NCI-H2227 (cell line): Measurements from ENCODE around the gene RAG2.

ENCODE experiments used
- DNase-seq: peaks from one replicate; lab custom pipeline; 2025; ENCODE audit not compliant: unreplicated experiment; lab: John Stamatoyannopoulos, UW

RAG2 gene

DNA sequence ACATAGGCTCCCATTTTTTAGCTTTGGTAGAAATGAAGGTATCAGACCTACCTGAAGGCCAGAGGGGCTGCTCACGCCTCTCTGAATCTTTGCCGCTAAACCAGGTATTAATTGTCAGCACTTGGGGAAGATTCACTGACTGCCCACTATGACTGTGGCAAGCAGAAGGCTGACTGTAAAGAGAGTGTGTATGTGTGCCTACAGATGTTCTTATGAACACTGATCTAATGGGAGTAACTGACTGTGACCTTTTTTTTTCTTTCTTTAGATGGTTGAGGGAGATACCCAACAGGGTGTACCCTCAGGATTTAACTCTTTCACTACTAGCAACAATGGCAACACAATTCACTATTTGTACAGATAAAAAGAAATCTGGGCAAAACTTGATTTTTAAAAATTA, at the start of gene RAG2:
Gene RAG2, minus strand, starts transcription at position 186 of the 400 bp plus-strand sequence. CDS start 4,068 bp downstream, outside the sequence.
- DNase-seq, result no peak

DNA sequence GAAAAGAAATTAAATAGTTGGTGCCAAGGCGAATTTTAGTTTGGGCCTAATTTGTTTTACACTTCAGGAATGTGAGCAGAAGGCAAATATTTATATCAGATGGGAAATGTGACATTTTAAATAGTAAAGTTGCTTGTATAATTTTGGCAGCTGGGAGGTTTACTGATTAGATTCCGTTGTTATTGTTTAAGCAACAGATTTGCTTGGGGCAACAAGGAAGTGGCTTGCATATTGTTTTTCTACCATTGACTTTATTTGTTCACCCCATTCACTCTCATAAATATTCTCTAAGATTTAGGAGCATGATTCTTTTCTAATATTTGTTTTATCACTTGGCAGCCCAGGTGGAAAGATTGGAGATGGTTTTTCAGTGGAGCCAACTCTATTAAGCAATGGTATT, 40.5 kb upstream of the RAG2 start:
- no peak for DNase-seq

DNA sequence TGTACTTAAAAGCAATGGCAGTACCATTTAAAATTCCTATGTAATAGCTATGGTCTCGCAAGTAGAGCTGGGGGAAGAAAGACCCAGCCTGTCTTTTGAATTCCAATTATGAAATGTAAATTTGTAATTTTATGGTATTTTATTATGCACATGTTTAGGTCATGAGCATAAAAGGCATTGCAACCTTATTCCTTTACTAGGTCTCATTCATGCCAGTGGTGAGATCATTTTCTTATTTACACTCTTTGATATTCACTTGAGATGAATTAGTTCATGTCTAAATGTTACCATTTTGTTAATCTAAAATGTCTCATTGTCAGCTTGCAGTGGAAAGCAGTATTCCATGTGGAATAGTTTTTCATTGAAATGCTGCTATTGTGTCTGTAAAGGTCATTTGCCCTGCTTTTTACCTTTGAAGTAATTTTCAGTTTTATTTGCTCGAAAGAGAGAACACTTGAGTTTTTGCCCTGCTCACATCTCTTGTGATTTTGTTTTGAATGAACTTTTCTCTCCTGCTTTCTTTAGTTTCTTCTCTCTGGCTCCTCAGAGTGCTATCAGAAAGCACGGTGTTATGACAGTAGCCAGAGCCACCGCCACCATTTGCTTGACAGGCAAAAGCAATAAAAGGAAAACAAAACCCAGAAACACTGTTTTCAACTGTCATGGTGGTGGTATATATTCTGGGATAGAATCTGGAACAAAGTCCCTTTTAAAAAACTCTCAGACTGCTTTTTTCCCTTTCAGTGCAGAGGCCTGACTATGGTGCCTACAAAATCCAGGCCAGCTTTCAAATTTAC, 37.2 kb upstream of the RAG2 start:
- DNase-seq, result no peak

DNA sequence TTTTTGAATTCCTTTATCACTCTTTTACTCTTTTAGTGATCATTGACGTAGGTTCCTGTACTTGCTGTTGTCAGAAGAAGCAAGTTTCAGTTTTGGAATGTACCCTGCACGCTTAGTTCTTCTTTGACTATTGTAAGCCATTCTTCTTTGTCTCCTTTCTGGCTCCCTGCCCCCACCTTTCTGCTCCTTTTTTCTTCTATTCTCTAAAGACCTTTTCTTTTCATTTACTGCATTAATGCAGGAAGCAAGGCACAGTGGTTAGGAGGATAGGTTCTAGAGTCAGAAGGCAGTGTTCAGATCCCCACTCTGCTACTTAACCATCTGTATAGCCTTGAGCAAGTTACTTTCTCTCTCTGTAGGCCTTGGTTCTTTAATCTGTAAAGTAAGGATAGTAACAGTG, 33.7 kb upstream of the RAG2 start:
- no peak for DNase-seq

DNA sequence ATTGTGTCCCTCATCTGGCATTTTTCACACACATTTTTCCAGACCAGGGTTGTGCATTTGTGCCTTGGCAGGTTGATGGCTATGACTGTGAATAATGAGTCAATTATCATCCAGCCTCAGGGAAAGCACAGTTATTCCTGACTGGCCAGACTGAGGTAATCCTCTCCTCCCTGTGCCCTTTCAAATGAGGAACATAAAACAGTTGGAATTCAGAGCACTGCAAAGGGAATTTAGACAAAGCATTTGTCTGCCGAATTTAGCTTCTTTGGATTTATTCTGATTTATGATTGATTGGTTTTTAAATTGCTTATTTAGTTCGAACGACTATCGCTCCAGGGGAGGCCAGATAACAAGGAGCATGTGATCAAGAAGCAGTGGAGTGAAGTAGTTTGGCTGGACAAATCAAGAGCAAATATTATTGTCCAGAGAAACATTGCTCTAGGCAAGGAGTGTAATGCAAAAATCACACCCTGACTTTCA, 30.8 kb upstream of the RAG2 start:
- DNase-seq, result no peak

DNA sequence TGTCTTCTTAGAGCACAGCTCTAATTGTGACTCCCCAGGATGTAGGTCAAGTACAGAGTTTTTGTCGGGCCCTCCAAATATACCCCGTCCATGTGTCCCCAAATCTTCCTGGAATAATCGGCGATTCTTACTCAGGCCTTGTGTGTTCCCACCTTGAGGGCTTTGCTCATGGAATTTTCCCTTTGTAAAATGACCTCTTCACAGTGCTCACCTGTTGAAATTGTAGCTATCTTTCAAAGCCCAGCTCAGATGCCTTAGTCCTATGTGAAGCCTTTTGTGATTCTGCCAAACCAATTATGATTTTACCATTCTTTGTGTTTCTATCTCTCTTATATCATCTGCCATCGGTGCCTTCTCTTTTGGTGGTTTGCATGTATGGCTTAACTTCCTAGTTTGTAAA, 30.1 kb upstream of the RAG2 start:
- DNase-seq, result no peak

DNA sequence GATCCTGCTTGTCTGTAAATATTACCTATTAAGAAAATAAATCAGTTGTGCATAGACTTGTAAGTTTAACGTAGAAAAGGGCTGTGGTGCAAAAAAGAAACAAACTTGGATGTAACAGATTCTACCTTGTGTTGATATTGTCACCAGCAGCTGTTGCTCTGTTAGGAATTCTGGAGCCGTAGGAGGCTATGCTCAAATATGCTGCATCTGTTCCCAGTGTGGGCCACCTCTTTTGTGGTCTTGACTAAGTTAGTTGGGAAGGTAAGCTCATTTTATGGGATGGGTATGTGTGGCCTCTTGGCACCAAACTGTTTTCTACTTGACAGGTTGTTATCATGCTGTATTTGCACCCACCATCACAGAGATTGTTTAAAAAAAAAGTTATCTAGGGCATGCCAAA, 29.4 kb upstream of the RAG2 start:
- DNase-seq, result no peak

DNA sequence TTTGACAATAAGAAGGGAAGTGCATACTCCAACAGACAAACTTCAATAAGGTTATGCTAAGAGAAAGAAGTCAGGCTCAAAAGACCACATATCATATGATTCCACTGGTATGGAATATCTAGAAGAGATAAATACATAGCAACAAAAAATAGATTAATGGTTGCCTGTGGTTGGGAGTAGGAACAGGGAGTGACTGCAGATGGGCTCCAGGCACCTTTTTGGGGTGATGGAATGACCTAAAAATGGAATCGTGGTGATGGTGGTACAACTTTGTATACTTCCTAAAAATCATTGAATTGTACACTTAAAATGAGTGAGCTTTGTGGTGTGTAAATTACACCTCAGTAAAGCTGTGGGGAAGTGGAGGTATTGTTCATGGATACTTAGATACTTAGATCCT, 29.0 kb upstream of the RAG2 start:
- DNase-seq, result no peak

DNA sequence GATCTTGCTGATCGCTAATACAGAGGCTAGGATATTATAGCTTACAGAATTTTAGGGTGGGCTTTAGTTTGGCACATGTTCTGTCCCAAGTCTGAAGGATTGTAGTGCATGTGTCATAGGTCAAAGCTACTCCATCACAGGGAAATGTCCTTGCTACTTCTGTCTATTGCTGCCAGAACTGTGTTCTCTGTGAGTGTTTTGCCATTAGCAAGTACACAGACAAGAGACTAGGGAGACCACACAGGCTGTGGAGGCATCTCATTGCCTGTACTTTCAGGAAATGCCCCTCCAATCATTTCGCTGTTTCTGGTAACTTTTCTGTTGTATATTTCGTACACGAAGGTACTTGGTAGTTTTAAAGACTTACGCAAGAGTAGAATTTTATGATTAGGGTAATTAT, 25.5 kb upstream of the RAG2 start:
- no peak for DNase-seq

DNA sequence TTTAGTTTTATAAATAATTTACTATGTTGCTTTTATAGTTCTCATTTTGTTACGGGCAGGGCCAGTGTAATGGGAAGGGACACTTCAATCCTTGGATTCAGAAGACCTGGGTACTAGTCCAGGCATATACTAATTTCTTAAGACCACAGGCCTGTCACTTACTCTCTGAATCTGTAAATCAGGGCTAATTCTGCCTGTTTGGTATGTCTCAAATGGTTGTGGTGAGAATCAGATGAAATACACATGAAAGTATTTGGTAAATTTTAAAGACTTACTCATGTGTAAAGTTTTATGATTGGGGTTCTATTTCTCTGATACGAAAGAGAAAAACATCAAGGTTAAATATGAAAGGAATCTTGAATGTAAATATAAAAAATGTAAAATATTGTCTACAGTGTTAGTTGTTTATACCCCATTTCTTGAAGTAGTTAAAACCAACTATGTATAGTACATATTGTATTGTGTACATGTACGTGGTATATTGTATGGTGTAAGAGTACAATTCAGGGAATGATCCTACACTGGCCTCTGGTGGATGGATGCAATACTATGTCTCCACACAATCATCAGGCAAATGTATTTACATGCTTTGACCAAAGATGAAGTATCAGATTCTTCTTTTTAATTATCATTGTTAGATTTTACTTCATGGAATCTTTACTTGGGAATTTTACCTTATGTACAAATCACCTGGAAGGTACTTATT, 24.5 kb upstream of the RAG2 start:
- peak; percentile 58 for DNase-seq

DNA sequence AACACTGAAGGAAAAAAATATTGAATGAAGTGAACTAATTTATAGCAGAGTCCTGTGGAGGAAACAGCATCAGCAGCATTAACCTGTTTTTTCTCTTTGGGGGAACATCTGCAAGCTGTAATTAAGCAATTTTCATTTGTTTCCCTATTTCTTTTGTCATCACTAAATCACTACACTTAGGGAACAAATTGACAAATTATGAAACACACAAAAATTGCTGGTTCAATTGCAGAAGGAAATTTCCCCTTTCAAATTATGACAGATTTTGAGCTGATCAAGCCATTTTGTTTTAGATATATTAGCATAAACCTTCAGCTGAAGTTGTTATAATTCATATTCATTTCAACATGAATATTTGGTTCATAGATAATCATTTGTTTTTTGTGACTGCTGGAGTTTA, 22.2 kb upstream of the RAG2 start:
- no peak for DNase-seq

DNA sequence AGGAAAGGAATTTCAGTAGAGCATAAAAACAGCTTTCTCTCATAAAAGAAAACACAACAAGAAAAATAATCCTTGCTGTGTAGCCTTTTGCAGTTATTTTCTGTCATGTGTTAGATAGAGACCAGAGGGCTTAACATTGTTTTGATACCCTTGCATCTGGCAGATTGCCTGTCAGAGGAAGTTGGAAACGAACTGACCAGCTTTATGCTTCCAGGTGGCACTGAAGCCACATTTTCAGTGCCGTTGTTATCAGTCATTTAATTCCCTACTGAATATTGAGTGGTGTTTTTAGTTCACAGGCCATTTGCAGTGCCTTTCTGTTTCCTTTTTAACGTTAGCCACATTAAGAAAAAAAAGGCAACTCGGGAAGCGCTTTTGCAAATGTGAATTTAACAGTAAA, 21.5 kb upstream of the RAG2 start:
- DNase-seq, result no peak

DNA sequence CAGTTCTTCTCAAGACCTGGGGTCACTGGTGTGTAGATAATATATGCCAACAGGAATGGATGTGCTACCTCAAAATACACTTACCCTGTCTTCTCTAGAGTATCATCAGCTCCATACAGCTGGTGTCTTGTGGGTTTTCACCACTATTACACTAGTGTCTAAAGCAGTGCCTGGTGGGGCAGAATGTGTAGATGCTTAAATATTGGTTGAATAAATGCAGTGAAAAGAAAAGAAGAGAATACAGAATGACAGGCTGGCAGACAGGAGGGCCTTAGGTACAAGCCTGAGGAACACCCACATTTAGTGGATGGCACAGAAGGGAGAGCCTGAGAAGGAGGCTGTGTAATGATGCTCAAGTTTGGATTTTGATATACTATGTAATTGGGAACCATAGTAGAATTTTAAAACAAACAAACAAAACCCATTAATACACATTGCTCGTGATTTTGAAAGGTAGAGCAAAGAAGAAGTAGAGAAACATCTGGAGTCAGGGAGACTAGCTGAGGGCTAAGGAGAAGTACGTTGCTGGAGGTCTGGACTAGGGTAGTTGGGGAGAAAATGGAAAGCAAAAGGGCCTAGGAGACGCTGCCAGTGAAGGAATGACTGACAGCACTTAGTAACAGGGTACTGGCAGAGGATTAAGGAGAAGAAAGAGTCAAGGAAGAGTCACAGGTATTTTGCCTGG, 20.5 kb upstream of the RAG2 start:
- no peak for DNase-seq

DNA sequence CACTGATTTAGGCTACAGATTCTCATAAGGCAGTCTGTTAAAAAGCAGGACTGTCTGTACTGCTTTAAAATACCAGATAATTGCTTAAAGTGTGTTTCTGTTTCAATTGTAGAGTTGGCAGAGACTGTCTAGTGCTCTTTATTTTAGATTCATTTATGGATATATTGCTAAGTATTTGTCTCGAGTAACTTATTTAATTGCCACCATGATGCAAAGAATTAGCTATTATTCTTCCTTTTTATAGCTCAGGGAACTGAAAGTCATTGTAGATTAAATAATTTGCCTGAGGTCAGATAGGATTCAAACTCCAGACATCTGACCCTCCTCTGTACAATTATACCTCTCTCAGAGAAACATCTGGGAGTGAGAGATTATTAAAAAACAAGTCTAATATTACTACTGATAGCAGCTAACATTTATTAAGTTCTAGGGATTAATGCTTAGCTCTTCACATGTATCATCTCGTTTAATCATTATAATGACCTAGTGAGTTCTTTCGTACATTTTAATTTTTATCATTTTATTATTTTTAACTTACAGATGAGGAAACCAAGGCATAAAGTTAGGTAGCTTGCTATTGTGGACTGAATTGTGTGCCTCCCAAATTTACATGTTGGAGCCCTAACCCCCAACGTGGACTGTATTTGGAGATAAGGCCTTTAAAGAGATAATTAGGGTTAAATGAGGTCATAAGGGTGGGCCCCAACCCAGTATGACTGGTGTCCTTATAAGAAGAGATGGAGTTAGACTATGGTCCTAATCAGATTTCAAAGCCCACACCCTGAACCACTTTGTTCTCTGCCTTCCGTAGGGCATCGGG, 19.7 kb upstream of the RAG2 start:
- no peak for DNase-seq

DNA sequence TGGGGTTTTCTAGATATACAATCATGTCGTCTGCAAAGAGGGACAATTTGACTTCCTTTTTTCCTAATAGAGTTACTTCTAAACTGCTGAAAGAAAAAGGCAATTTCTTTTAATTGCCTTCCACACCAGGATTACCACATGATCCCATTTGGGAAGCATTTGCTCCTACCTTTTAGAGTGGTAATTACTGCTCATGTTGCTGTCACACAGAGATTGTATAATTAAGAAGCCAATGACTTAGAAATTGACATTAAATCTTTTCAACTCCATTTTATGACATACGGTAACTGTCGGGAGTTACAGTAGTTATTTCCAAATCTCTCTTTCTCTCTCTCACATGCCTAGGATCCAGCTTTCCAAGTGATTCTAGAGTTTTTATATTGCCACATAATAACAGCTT, 17.8 kb upstream of the RAG2 start:
- DNase-seq, result no peak

DNA sequence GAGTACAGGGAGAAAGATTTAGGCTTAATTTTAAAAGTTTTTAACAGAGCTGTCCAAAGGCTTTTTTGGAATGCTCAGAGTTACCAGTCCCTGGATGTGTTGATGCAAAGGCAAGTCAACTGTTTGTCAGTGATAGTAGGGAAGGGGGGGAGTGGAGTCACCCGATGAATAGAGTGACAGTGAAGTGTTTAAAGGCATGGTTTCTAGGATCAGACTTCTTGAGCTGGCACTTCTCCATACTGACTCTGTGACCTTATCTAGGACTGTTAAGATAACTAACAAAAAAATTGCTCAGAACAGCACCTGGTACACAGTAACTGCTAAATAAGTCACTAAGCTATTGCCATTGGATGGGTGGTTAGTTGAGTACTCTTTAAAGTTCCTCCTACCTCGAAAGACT, 11.3 kb upstream of the RAG2 start:
- no peak for DNase-seq

DNA sequence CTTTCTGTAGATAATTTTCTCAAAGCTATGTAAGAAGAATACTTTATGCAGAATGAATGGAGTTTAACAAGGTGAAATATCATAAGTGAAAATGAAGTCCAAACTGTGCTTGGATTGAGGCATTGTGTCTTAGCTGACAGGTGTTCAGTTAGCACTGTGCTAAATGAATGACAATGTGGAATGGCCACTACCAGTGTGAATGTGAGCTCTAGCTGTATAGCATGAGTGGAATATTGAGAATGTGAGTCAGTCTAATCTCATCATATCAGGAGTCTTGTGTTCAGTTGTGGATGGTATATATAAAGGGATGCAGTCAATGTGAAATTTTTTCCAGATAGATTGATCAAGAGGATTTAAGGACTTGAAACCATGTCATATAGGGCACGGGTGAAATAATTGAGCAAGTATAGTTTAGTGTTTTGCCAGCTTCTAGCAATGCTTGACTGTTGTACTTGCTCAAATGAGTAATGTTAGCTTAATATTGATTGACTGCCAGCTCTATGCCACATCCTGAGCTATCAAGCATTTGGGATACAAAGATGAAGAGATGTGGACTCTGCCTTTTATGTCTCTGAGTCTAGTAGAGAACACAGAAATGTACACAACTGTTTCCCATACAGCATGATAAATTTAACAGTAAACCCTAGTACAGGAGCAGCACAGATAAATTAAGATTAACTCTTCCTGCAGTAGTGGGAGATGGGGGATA, 10.6 kb upstream of the RAG2 start:
- DNase-seq, result no peak

DNA sequence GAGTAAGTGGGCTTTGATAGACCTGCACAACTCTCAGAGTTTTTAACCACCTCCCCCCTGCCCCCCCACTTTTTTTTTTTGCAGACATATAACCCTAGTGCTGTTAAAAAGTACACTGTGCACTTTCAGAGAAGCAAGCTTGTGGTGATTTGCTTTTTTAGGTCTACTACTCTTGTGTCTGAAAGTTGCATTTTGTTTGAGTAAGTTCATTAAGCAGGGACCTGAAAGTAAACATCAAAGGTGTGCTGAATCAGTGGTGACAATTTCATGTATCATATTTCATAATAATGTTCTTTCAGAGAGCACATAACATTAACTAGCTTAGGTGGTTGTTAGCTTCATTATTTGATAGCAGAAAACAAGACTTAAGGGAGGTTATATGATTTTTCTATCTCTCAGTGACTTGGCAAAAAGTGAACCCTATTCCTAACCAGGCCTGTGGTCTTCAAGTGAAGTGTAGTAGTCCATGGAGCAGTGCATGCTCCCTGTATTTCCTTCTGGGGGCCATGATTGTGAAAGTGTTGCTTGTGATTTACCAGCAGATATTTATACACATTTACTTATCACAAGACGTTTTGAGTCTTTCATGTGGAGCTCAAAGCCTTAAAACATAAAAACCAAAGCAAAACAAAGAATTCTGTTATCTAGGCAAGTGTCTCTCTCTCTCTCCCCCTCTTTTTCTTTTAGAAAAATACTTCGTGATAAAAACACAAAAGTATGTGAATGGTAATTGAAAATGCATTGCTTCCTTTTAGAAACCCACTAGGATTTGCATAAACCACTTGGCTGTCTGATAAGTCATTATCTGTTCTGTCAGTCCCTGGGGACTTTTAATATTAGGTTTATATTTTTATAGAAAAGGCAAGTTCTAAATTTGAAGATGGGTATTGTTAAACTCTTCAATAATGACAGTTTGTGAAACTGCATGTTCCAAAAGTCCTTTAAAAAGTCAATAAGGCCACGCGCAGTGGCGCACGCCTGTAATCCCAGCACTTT, 7.5 kb upstream of the RAG2 start:
- no peak for DNase-seq

DNA sequence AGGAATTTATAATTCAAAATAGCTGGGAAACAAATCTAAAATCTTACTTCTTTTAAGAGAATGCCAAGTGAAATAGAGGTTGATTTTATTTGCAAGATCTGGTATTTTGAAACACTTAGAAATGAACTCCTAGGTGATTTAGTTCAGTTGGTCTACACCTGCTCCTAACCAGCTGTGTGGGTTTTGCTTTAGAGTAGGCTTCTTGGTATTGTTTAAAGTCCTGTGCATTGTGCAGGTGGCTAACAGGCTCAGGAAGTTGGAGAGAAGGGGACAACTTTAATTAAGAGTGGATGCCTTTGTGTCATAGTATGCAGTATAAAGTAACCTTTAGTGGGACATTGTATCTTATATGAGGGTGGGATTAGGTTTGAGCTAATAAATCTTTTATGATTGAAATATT, 4.1 kb upstream of the RAG2 start:
- no peak for DNase-seq
